Tibial nerve (tissue), 4 donors: ENCODE results near the gene FRYL. TPM values are rescaled to one million over a fixed set of nuclear protein-coding genes. Genes with fewer than 3 reads are reported as not detected.

ENCODE experiments used
- DNase-seq, 2 donors: peaks; one replicate each; pipeline ENCODE4 v3.0.0-alpha.2; 2019; ENCODE audit warnings: low spot score in 2 of 2
- H3K27ac ChIP-seq, 4 donors: fragments of 200-600 bp; sonication (generic) in 3 of 4; one replicate each; pipeline ENCODE4 v1.5.1; 2017 to 2019; ENCODE audit warnings: mild to moderate bottlenecking in 1 of 4
- H3K27me3 ChIP-seq, 2 donors: fragments of 200-600 bp; sonication (generic) in 1 of 2; one replicate each; pipeline versions ENCODE4 v1.5.1 to v1.6.0; 2017 to 2019
- H3K36me3 ChIP-seq, 3 donors: fragments of 200-600 bp; sonication (generic); one replicate each; pipeline ENCODE4 v1.5.1; 2018 to 2019
- H3K4me1 ChIP-seq, 4 donors: fragments of 200-600 bp; sonication (generic) in 3 of 4; one replicate each; pipeline ENCODE4 v1.5.1; 2017 to 2019
- H3K4me3 ChIP-seq, 4 donors: fragments of 200-600 bp; sonication (generic) in 3 of 4; one replicate each; pipeline ENCODE4 v1.5.1; 2017 to 2019; ENCODE audit warnings: mild to moderate bottlenecking in 1 of 4, moderate library complexity in 1 of 4
- H3K9me3 ChIP-seq, 4 donors: fragments of 200-600 bp; sonication (generic) in 3 of 4; one replicate each; pipeline ENCODE4 v1.5.1; 2017 to 2019
- EP300 ChIP-seq, 2 donors: sonication (generic); formaldehyde crosslinking; IDR thresholded peaks; one replicate each; pipeline ENCODE4 v1.6.1; 2017; ENCODE audit warnings: antibody characterized with exemption in 2 of 2, mild to moderate bottlenecking in 1 of 2
- POLR2A ChIP-seq, 2 donors: fragments of 450-650 bp; IDR thresholded peaks; one replicate each; pipeline ENCODE4 v1.6.1; 2017; ENCODE audit warnings: antibody characterized with exemption in 2 of 2, mild to moderate bottlenecking in 2 of 2, moderate library complexity in 2 of 2
- WGBS, 2 donors: methylation state at CpG; one replicate each; pipeline ENCODE4 v1.1.5; 2018; 5-methylcytosine and 5-hydroxymethylcytosine counted together
- total RNA-seq, 4 donors: library from RNA; depleted of rRNA; stranded (reverse); fragments of >200 nt; gene quantifications; one replicate each; pipeline ENCODE4 v1.1.0, GENCODE V29; 2016
- TF ChIP-seq, protein P1 (sequence below), 5 experiments: fragments of 200-600 bp in 3 of 5; fragments of 450-650 bp in 2 of 5; sonication (generic) in 3 of 5; IDR thresholded peaks; one replicate each; pipeline ENCODE4 v1.5.1; 2016 to 2019; ENCODE audit warnings: antibody characterized with exemption in 5 of 5, mild to moderate bottlenecking in 3 of 5, moderate library complexity in 2 of 5

Gene FRYL
- total RNA-seq, 4 donors from 2014 or later: 88.3 to 122 (median 99.7) TPM

GRCh38 chr4:48673537-48673936 lies 106.5 kb downstream of the FRYL start:
- Histone ChIP-seq H3K27me3 (no peaks in the 10 kb centered on the region), H3K4me3 (no peak overlapping the region), H3K36me3 (peaks cover 0 to 9% (median 0%) of the 10 kb centered on the region in 3 donors), H3K4me1 (peaks cover 0 to 5% (median 0%) of the 10 kb centered on the region in 4 donors), H3K27ac (no peak overlapping the region), H3K9me3 (no peaks in the 10 kb centered on the region)
- 83 to 85% methylated on average over 3 of the region's 3 CpGs for WGBS, 2 donors
- no peak for DNase-seq
- TF ChIP-seq, protein P1, sequence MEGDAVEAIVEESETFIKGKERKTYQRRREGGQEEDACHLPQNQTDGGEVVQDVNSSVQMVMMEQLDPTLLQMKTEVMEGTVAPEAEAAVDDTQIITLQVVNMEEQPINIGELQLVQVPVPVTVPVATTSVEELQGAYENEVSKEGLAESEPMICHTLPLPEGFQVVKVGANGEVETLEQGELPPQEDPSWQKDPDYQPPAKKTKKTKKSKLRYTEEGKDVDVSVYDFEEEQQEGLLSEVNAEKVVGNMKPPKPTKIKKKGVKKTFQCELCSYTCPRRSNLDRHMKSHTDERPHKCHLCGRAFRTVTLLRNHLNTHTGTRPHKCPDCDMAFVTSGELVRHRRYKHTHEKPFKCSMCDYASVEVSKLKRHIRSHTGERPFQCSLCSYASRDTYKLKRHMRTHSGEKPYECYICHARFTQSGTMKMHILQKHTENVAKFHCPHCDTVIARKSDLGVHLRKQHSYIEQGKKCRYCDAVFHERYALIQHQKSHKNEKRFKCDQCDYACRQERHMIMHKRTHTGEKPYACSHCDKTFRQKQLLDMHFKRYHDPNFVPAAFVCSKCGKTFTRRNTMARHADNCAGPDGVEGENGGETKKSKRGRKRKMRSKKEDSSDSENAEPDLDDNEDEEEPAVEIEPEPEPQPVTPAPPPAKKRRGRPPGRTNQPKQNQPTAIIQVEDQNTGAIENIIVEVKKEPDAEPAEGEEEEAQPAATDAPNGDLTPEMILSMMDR (IDR thresholded peaks at IDR 0.05): no peak
- TF ChIP-seq POLR2A (IDR thresholded peaks at IDR 0.05) (no peak), EP300 (IDR thresholded peaks at IDR 0.05) (no peak)

- Histone ChIP-seq H3K27ac (no peak overlapping the region), H3K4me1 (peaks cover 0 to 19% (median 0%) of the 10 kb centered on the region in 4 donors), H3K27me3 (no peaks in the 10 kb centered on the region), H3K36me3 (peaks cover 0 to 9% (median 0%) of the 10 kb centered on the region in 3 donors), H3K9me3 (no peaks in the 10 kb centered on the region), H3K4me3 (no peak overlapping the region)
- TF ChIP-seq EP300 (IDR thresholded peaks at IDR 0.05): no peak
- TF ChIP-seq, protein P1 (IDR thresholded peaks at IDR 0.05): no peak
- TF ChIP-seq POLR2A (IDR thresholded peaks at IDR 0.05): no peak
- 97% methylated on average over 1 of the region's 1 CpG for WGBS, 2 donors
- DNase-seq: no peak
Measured at GRCh38 chr4:48670587-48670986, 109.5 kb downstream of the FRYL start.

DNA sequence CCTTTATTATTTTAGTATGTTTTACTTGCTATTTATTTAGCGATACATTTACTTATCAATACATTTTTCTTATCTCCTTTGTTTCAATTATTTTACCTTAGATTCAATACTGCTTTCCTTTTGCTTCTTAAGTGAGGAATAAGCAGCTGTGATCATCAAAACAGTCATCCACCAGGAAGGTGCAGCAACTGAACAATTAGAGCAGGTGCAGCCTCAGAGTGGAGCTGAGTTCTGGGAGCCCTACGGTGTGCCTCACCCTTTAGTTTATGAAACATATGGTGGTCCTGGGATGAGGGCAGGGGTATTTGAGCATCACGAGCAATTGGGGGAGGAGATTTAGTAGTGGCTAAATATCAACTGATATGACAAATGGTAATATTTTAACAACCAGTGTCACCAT lies 111.0 kb downstream of the FRYL start:
- WGBS, 2 donors: 95 to 99% methylated on average over 3 of the region's 3 CpGs
- H3K36me3 ChIP-seq: peaks cover 0 to 3% (median 0%) of the 10 kb centered on the region in 3 donors
- H3K4me3 ChIP-seq: no peak overlapping the region
- no peaks in the 10 kb centered on the region for H3K27me3 ChIP-seq
- TF ChIP-seq, protein P1 (IDR thresholded peaks at IDR 0.05): no peak
- TF ChIP-seq POLR2A (IDR thresholded peaks at IDR 0.05) (no peak), EP300 (IDR thresholded peaks at IDR 0.05) (no peak)
- DNase-seq: no peak
- H3K9me3 ChIP-seq: no peaks in the 10 kb centered on the region
- peaks cover 0 to 30% (median 0%) of the 10 kb centered on the region in 4 donors for H3K4me1 ChIP-seq
- no peak overlapping the region for H3K27ac ChIP-seq

DNA sequence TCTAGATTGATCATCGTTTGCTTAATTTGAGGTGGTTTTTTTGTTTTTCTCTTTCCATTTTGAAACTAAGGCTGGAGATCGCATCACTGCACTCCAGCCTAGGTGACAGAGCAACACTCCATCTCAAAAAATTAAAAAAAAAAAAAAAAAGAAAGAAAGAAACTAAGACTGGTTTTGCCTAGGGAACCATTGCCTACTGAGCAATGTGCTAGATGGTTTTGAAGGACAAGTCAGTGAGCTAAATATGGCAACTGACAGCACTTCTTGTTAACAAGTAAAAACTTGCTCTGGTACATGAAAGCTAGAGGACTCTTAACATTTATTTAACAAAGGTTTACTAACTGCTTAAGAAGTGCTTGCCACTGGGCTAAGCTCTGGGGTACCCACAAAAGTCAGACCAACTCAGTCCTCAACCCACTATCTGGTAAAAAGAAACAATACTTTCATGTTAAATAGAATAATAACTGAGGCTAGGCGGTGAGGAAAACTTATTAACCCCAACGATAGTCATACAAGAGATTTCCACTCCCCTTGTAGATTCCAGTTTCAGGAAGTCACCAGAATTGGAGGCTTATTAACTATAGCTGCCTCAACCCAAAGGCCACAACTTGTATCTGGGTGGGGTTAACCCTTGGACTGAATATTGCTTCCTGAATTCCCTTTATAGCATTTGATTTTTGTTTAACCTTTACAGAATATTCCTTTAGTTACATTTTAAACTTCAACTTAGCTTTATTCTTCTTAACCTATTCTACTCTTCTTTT lies 111.6 kb downstream of the FRYL start:
- H3K27ac ChIP-seq: no peak overlapping the region
- H3K4me1 ChIP-seq: peaks cover 0 to 30% (median 0%) of the 10 kb centered on the region in 4 donors
- WGBS, 2 donors: 74 to 80% methylated on average over 4 of the region's 4 CpGs
- H3K9me3 ChIP-seq: no peaks in the 10 kb centered on the region
- no peak for DNase-seq
- TF ChIP-seq, protein P1 (IDR thresholded peaks at IDR 0.05): no peak
- TF ChIP-seq POLR2A (IDR thresholded peaks at IDR 0.05) (no peak), EP300 (IDR thresholded peaks at IDR 0.05) (no peak)
- peaks cover 0 to 8% (median 0%) of the 10 kb centered on the region in 3 donors for H3K36me3 ChIP-seq
- no peak overlapping the region for H3K4me3 ChIP-seq
- H3K27me3 ChIP-seq: no peaks in the 10 kb centered on the region

DNA sequence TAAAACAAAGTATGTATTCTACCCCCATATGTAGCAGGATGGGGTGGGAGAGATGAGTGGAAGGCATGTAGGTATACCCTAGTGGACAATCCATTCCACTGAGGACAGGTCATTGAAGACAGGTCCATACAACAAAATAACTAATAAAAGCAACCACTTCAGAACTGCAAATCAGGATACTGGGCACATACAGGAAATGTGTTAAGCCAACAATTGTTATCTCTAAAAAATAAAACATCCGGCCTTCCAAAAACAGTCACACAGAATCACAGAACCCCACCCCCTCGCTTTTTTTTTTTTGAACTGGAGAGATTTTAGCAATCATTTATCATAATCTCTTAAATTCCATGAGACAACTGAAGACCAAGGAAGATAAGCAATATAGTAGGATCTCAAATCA lies 112.9 kb downstream of the FRYL start:
- DNase-seq: no peak
- peaks cover 0 to 8% (median 0%) of the 10 kb centered on the region in 3 donors for H3K36me3 ChIP-seq
- no peaks in the 10 kb centered on the region for H3K27me3 ChIP-seq
- TF ChIP-seq, protein P1 (IDR thresholded peaks at IDR 0.05): no peak
- TF ChIP-seq POLR2A (IDR thresholded peaks at IDR 0.05) (no peak), EP300 (IDR thresholded peaks at IDR 0.05) (no peak)
- peaks cover 0 to 10% (median 0%) of the 10 kb centered on the region in 4 donors for H3K9me3 ChIP-seq
- H3K4me3 ChIP-seq: no peak overlapping the region
- H3K27ac ChIP-seq: peak overlapping the region in 1 of 4 donors; percentile 27
- H3K4me1 ChIP-seq: peaks cover 0 to 30% (median 0%) of the 10 kb centered on the region in 4 donors
- 83 to 84% methylated on average over 2 of the region's 2 CpGs for WGBS, 2 donors
